Loucy (cell line): ENCODE measurements around the gene ATP11C.

Experiments used
- CTCF ChIP-seq: fragments of 200-600 bp; sonication (generic); conservative IDR thresholded peaks from 2 replicates; pipeline ENCODE4 v1.5.1; 2014; ENCODE audit warnings: mild to moderate bottlenecking, antibody characterized with exemption, low read length
- EZH2phosphoT487 ChIP-seq: fragments of 200-600 bp; IDR thresholded peaks from 2 replicates; pipeline ENCODE4 v1.6.1; 2018; ENCODE audit warnings: antibody characterized with exemption, mild to moderate bottlenecking, moderate library complexity, borderline replicate concordance

- TF ChIP-seq CTCF (no peak), EZH2phosphoT487 (no peak)
Observed at GRCh38 chrX:139967750-139968149, 34.9 kb upstream of the ATP11C start.
